ENCODE data around the gene SREBF1. TPM values are rescaled to one million over a fixed set of nuclear protein-coding genes. Genes with fewer than 3 reads are reported as not detected.

SREBF1 gene
- total RNA-seq, 5 donors from 2014 or later (not counting 1 experiment from before 2014, with no cell fraction given) = 24.6 to 279 (median 38.9) TPM

DNA sequence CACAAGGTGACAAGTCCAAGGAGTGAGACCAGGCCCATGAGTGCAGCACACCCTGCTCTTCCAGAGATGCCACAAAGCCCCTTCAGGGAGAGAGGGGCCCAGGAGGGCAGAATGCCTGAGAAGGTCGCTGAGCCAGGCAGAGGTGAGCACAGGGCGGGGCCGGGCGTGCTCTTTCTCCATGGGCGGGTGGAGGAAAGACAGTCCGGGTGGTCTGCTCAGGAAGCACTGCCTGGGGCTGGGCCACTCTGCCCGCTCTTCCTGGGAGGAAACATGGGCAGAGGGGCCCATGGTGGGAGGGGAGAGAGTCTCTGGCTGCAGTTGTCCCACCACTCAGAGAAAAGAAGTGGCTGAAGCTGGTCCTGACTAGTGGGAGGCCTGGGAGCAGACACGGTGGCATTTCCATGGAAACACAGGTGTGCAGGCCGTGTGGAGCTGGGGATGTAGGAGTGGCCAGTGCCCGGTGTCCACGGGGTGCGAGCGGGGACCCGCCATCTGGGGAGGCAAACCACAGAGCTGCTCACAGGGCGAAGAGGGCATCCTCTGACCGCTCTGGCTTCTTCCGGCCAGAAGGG is 10.4 kb upstream of the SREBF1 start:
- Mint-ChIP-seq H3K4me3 (peak overlapping the region in 1 of 3 donors; percentile 76), H3K27ac (peak overlapping the region; percentile 69 to 97), H3K36me3 (peaks cover 5% of the 10 kb centered on the region), H3K9me3 (no peaks in the 10 kb centered on the region), H3K4me1 (peaks cover 58 to 61% (median 58%) of the 10 kb centered on the region in 3 donors), H3K27me3 (no peaks in the 10 kb centered on the region)
- ChIA-PET CTCF (no interaction called here), POLR2A (interaction anchor here in 1 of 2 donors (1.6 kb wide), 1 partner anchor 11 kb away, joined by 6 read pairs; the partner anchor contains the start of gene SREBF1)
- H3K9me3 ChIP-seq = no peaks in the 10 kb centered on the region
- no peak overlapping the region for H3K4me3 ChIP-seq (ENCODE audit: control insufficient read depth in 1 of 2, extremely low read depth in 1 of 2, low read length in 1 of 2)
- DNase-seq (no peak), ATAC-seq (replicated peaks in 1 of 4) (no peak)
- peaks cover 43 to 55% of the 10 kb centered on the region in 2 experiments for H3K4me1 ChIP-seq (ENCODE audit: control insufficient read depth in 1 of 2, extremely low read depth in 1 of 2, insufficient read depth in 2 of 2, low read length in 2 of 2)
- WGBS (ENCODE audit: insufficient coverage) = 95% methylated on average over 17 of the region's 17 CpGs
- H3K27me3 ChIP-seq (replicated peaks in 1 of 2; ENCODE audit: control insufficient read depth in 2 of 2, extremely low read depth in 1 of 2, insufficient read depth in 2 of 2, low read length in 1 of 2) = no peaks in the 10 kb centered on the region
- peaks cover 0 to 14% of the 10 kb centered on the region in 2 donors for H3K36me3 ChIP-seq (ENCODE audit: control insufficient read depth in 2 of 2, extremely low read depth in 1 of 2, insufficient read depth in 1 of 2, low read length in 1 of 2)
- H3K27ac ChIP-seq (ENCODE audit: low read length) = no peak overlapping the region

DNA sequence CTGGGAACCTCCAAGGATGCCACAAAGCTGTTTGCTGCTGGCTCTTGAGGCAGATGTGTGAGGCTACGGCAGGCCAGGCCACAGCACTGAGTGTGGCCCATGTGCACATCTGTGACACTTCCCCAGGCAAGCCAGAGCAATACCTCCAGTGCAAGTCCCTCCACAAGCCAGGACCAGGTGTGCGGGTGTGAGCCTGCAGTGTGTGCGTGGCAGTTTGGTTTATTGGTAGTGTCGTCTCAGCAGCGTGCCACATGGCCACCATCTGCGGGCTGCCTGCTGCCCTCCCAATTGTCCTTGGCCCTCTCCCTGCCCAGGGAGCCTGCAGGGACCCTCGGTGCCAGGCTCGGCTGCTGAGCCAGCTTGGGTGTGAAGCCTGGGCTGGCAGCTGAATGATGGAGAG is 9.9 kb upstream of the SREBF1 start:
- H3K4me3 Mint-ChIP-seq = peak overlapping the region in 1 of 3 donors; percentile 76
- H3K4me1 Mint-ChIP-seq = peaks cover 52 to 56% (median 53%) of the 10 kb centered on the region in 3 donors
- peaks cover 38 to 50% of the 10 kb centered on the region in 2 experiments for H3K4me1 ChIP-seq (ENCODE audit: control insufficient read depth in 1 of 2, extremely low read depth in 1 of 2, insufficient read depth in 2 of 2, low read length in 2 of 2)
- H3K27me3 ChIP-seq (replicated peaks in 1 of 2; ENCODE audit: control insufficient read depth in 2 of 2, extremely low read depth in 1 of 2, insufficient read depth in 2 of 2, low read length in 1 of 2) = no peaks in the 10 kb centered on the region
- ATAC-seq (replicated peaks in 1 of 4) (no peak), DNase-seq (no peak)
- H3K9me3 ChIP-seq = no peaks in the 10 kb centered on the region
- no peak overlapping the region for H3K4me3 ChIP-seq (ENCODE audit: control insufficient read depth in 1 of 2, extremely low read depth in 1 of 2, low read length in 1 of 2)
- H3K36me3 Mint-ChIP-seq = peaks cover under 1% of the 10 kb centered on the region
- H3K27me3 Mint-ChIP-seq = no peaks in the 10 kb centered on the region
- H3K27ac Mint-ChIP-seq = peak overlapping the region; percentile 39 to 97
- H3K27ac ChIP-seq (ENCODE audit: low read length) = no peak overlapping the region
- ChIA-PET CTCF (no interaction called here), POLR2A (interaction anchor here in 1 of 2 donors (1.6 kb wide), 1 partner anchor 10 kb away, joined by 6 read pairs; the partner anchor contains the start of gene SREBF1)
- WGBS (ENCODE audit: insufficient coverage) = 94% methylated on average over 6 of the region's 8 CpGs
- H3K9me3 Mint-ChIP-seq = no peaks in the 10 kb centered on the region
- H3K36me3 ChIP-seq (ENCODE audit: control insufficient read depth in 2 of 2, extremely low read depth in 1 of 2, insufficient read depth in 1 of 2, low read length in 1 of 2) = peaks cover 0 to 14% of the 10 kb centered on the region in 2 donors

GRCh38 chr17:17846003-17846402 is 9.2 kb upstream of the SREBF1 start:
- POLR2A ChIA-PET = interaction anchor here in 1 of 2 donors (1.6 kb wide), 1 partner anchor 10 kb away, joined by 6 read pairs; the partner anchor contains the start of gene SREBF1
- peaks cover 48 to 53% (median 50%) of the 10 kb centered on the region in 3 donors for H3K4me1 Mint-ChIP-seq

GRCh38 chr17:17845046-17845775 is 8.4 kb upstream of the SREBF1 start:
- no peak overlapping the region for H3K27ac ChIP-seq (ENCODE audit: low read length)
- ChIA-PET CTCF (no interaction called here), POLR2A (no interaction called here)
- H3K9me3 Mint-ChIP-seq = no peaks in the 10 kb centered on the region
- H3K4me1 Mint-ChIP-seq = peaks cover 44 to 49% (median 45%) of the 10 kb centered on the region in 3 donors
- no peak for ATAC-seq (replicated peaks in 1 of 4)
- peak overlapping the region; percentile 6 to 49 for H3K27ac Mint-ChIP-seq
- H3K4me3 Mint-ChIP-seq = no peak overlapping the region
- H3K4me3 ChIP-seq (ENCODE audit: control insufficient read depth in 1 of 2, extremely low read depth in 1 of 2, low read length in 1 of 2) = no peak overlapping the region
- WGBS (ENCODE audit: insufficient coverage) = 90% methylated on average over 11 of the region's 13 CpGs
- H3K36me3 ChIP-seq (ENCODE audit: control insufficient read depth in 2 of 2, extremely low read depth in 1 of 2, insufficient read depth in 1 of 2, low read length in 1 of 2) = peaks cover 0 to 14% of the 10 kb centered on the region in 2 donors
- no peaks in the 10 kb centered on the region for H3K27me3 ChIP-seq (replicated peaks in 1 of 2; ENCODE audit: control insufficient read depth in 2 of 2, extremely low read depth in 1 of 2, insufficient read depth in 2 of 2, low read length in 1 of 2)
- no peaks in the 10 kb centered on the region for H3K36me3 Mint-ChIP-seq
- peaks cover 26 to 47% of the 10 kb centered on the region in 2 experiments for H3K4me1 ChIP-seq (ENCODE audit: control insufficient read depth in 1 of 2, extremely low read depth in 1 of 2, insufficient read depth in 2 of 2, low read length in 2 of 2)
- H3K27me3 Mint-ChIP-seq = no peaks in the 10 kb centered on the region
- no peaks in the 10 kb centered on the region for H3K9me3 ChIP-seq
- no peak for DNase-seq

More at GRCh38 chr17:17846003-17846402, 9.2 kb upstream of the SREBF1 start:
- CTCF ChIA-PET = no interaction called here
- Histone ChIP-seq H3K36me3 (ENCODE audit: control insufficient read depth in 2 of 2, extremely low read depth in 1 of 2, insufficient read depth in 1 of 2, low read length in 1 of 2) (peaks cover 0 to 14% of the 10 kb centered on the region in 2 donors), H3K9me3 (no peaks in the 10 kb centered on the region), H3K4me3 (ENCODE audit: control insufficient read depth in 1 of 2, extremely low read depth in 1 of 2, low read length in 1 of 2) (no peak overlapping the region), H3K4me1 (ENCODE audit: control insufficient read depth in 1 of 2, extremely low read depth in 1 of 2, insufficient read depth in 2 of 2, low read length in 2 of 2) (peaks cover 32 to 47% of the 10 kb centered on the region in 2 experiments), H3K27me3 (replicated peaks in 1 of 2; ENCODE audit: control insufficient read depth in 2 of 2, extremely low read depth in 1 of 2, insufficient read depth in 2 of 2, low read length in 1 of 2) (no peaks in the 10 kb centered on the region), H3K27ac (ENCODE audit: low read length) (no peak overlapping the region)
- no peak for DNase-seq
- peak overlapping the region in 1 of 2 donors; percentile 79 for H3K27ac Mint-ChIP-seq
- no peaks in the 10 kb centered on the region for H3K9me3 Mint-ChIP-seq
- H3K4me3 Mint-ChIP-seq = peak overlapping the region in 1 of 3 donors; percentile 76
- no peaks in the 10 kb centered on the region for H3K27me3 Mint-ChIP-seq
- ATAC-seq (replicated peaks in 1 of 4) = no peak
- WGBS (ENCODE audit: insufficient coverage) = 93% methylated on average over 8 of the region's 8 CpGs
- H3K36me3 Mint-ChIP-seq = no peaks in the 10 kb centered on the region

- Mint-ChIP-seq H3K27ac (peak overlapping the region in 1 of 2 donors; percentile 68), H3K36me3 (no peaks in the 10 kb centered on the region), H3K9me3 (no peaks in the 10 kb centered on the region), H3K4me1 (peaks cover 37 to 45% (median 42%) of the 10 kb centered on the region in 3 donors), H3K4me3 (no peak overlapping the region), H3K27me3 (no peaks in the 10 kb centered on the region)
- no peak for DNase-seq
- no peak overlapping the region for H3K4me3 ChIP-seq (ENCODE audit: control insufficient read depth in 1 of 2, extremely low read depth in 1 of 2, low read length in 1 of 2)
- H3K9me3 ChIP-seq = no peaks in the 10 kb centered on the region
- CTCF ChIA-PET = no interaction called here
- POLR2A ChIA-PET = no interaction called here
- H3K4me1 ChIP-seq (ENCODE audit: control insufficient read depth in 1 of 2, extremely low read depth in 1 of 2, insufficient read depth in 2 of 2, low read length in 2 of 2) = peaks cover 23 to 46% of the 10 kb centered on the region in 2 experiments
- no peaks in the 10 kb centered on the region for H3K27me3 ChIP-seq (replicated peaks in 1 of 2; ENCODE audit: control insufficient read depth in 2 of 2, extremely low read depth in 1 of 2, insufficient read depth in 2 of 2, low read length in 1 of 2)
- peaks cover 0 to 14% of the 10 kb centered on the region in 2 donors for H3K36me3 ChIP-seq (ENCODE audit: control insufficient read depth in 2 of 2, extremely low read depth in 1 of 2, insufficient read depth in 1 of 2, low read length in 1 of 2)
- no peak for ATAC-seq (replicated peaks in 1 of 4)
- H3K27ac ChIP-seq (ENCODE audit: low read length) = no peak overlapping the region
- 100% methylated on average over 3 of the region's 6 CpGs for WGBS (ENCODE audit: insufficient coverage)
Observed at GRCh38 chr17:17844500-17844899, 7.7 kb upstream of the SREBF1 start.

DNA sequence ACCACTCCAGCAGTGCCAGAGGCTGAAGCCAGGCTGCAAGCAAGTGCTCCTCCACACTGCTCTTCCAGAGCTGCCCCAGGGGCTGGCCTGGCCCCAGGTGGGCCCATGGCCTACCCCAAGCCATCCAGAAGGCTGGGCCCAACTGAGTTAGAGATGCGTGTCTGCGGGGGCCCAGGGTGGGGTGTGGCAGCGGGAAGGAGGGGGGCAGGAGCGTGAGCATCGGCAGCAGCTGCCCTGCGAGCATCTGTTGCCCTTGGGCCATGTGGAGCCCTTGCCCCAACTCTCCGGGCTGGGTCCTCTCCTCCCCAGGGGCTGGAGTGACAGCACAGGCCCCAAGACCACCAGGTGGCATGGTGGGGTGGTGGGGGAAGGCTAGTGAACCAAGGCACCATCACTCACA is 7.3 kb upstream of the SREBF1 start:
- ATAC-seq (replicated peaks in 1 of 4) = no peak
- peaks cover 33 to 45% (median 42%) of the 10 kb centered on the region in 3 donors for H3K4me1 Mint-ChIP-seq
- 92% methylated on average over 2 of the region's 7 CpGs for WGBS (ENCODE audit: insufficient coverage)

More for the DNA sequence above, 7.3 kb upstream of the SREBF1 start:
- H3K27me3 ChIP-seq (replicated peaks in 1 of 2; ENCODE audit: control insufficient read depth in 2 of 2, extremely low read depth in 1 of 2, insufficient read depth in 2 of 2, low read length in 1 of 2) = no peaks in the 10 kb centered on the region
- no peaks in the 10 kb centered on the region for H3K36me3 Mint-ChIP-seq
- no peak for DNase-seq
- POLR2A ChIA-PET = no interaction called here
- no peak overlapping the region for H3K4me3 Mint-ChIP-seq
- peaks cover 20 to 46% of the 10 kb centered on the region in 2 experiments for H3K4me1 ChIP-seq (ENCODE audit: control insufficient read depth in 1 of 2, extremely low read depth in 1 of 2, insufficient read depth in 2 of 2, low read length in 2 of 2)
- no peaks in the 10 kb centered on the region for H3K9me3 Mint-ChIP-seq
- CTCF ChIA-PET = no interaction called here
- H3K4me3 ChIP-seq (ENCODE audit: control insufficient read depth in 1 of 2, extremely low read depth in 1 of 2, low read length in 1 of 2) = no peak overlapping the region
- H3K36me3 ChIP-seq (ENCODE audit: control insufficient read depth in 2 of 2, extremely low read depth in 1 of 2, insufficient read depth in 1 of 2, low read length in 1 of 2) = peaks cover 0 to 14% of the 10 kb centered on the region in 2 donors
- no peak overlapping the region for H3K27ac ChIP-seq (ENCODE audit: low read length)
- H3K27ac Mint-ChIP-seq = peak overlapping the region in 1 of 2 donors; percentile 68
- no peaks in the 10 kb centered on the region for H3K9me3 ChIP-seq
- no peaks in the 10 kb centered on the region for H3K27me3 Mint-ChIP-seq

Measured in T-cell (primary cell).